Mesenchymal stem cell (in vitro differentiated cells and primary cell): ENCODE results near the gene ARID4B.
"Not testable (repeated sequence)": the region's sequence is repeated elsewhere in the genome, so short reads cannot be mapped to it uniquely, and the experiment has no call there.

ENCODE experiments used
- DNase-seq: peaks from one replicate; pipeline ENCODE4 v3.0.0-alpha.2; 2013
- H2AFZ ChIP-seq: one replicate; pipeline ENCODE4 v1.6.1; 2013; ENCODE audit warnings: low read depth, mild to moderate bottlenecking, control low read depth, inconsistent platforms, low read length, moderate library complexity
- H2AK5ac ChIP-seq: 2 replicates; pipeline ENCODE4 v1.6.1; 2013; ENCODE audit warnings: low read length, moderate library complexity, mild to moderate bottlenecking, inconsistent platforms; ENCODE audit not compliant: severe bottlenecking
- H2BK120ac ChIP-seq: one replicate; pipeline ENCODE4 v1.6.1; 2013; ENCODE audit warnings: low read depth, mild to moderate bottlenecking, inconsistent platforms, low read length, moderate library complexity
- H2BK12ac ChIP-seq, 2 experiments: one replicate each; pipeline ENCODE4 v1.6.1; 2013; ENCODE audit warnings: inconsistent platforms in 2 of 2, low read length in 2 of 2, mild to moderate bottlenecking in 2 of 2, moderate library complexity in 2 of 2, control low read depth in 1 of 2
- H2BK15ac ChIP-seq: one replicate; pipeline ENCODE4 v1.6.1; 2013; ENCODE audit warnings: mild to moderate bottlenecking, low read depth, inconsistent platforms; ENCODE audit not compliant: poor library complexity, severe bottlenecking
- H2BK5ac ChIP-seq: 2 replicates; pipeline ENCODE4 v1.6.1; 2013; ENCODE audit warnings: low read depth, mild to moderate bottlenecking, low read length, control low read depth, inconsistent platforms; ENCODE audit not compliant: poor library complexity, severe bottlenecking
- H3K14ac ChIP-seq, 2 experiments: one replicate each; pipeline ENCODE4 v1.6.1; 2013; ENCODE audit warnings: inconsistent platforms in 2 of 2, low read length in 2 of 2, control low read depth in 1 of 2, mild to moderate bottlenecking in 1 of 2, moderate library complexity in 1 of 2
- H3K18ac ChIP-seq, 2 experiments: one replicate each; pipeline ENCODE4 v1.6.1; 2013; ENCODE audit warnings: inconsistent platforms in 2 of 2, low read length in 2 of 2, control low read depth in 1 of 2, low read depth in 1 of 2, mild to moderate bottlenecking in 1 of 2
- H3K23ac ChIP-seq, 2 experiments: one replicate each; pipeline ENCODE4 v1.6.1; 2013; ENCODE audit warnings: inconsistent platforms in 2 of 2, low read length in 2 of 2, mild to moderate bottlenecking in 2 of 2, moderate library complexity in 2 of 2, control low read depth in 1 of 2
- H3K27ac ChIP-seq: 2 replicates; pipeline ENCODE4 v1.5.1; 2013; ENCODE audit warnings: mild to moderate bottlenecking, moderate library complexity, low read length, control low read depth, inconsistent platforms; ENCODE audit not compliant: poor library complexity, severe bottlenecking
- H3K27me3 ChIP-seq, 2 experiments: 2 replicates each; pipeline versions ENCODE4 v1.6.1 to v1.7.0; 2013; ENCODE audit warnings: low read length in 2 of 2, mild to moderate bottlenecking in 2 of 2, moderate library complexity in 2 of 2, control low read depth in 1 of 2, inconsistent platforms in 1 of 2; ENCODE audit not compliant: control insufficient read depth in 1 of 2, insufficient read depth in 1 of 2
- H3K36me3 ChIP-seq, 2 experiments: 2 replicates each; pipeline versions ENCODE4 v1.6.1 to v1.7.0; 2013; ENCODE audit warnings: low read length in 2 of 2, control low read depth in 1 of 2, inconsistent platforms in 1 of 2, low read depth in 1 of 2, mild to moderate bottlenecking in 1 of 2; ENCODE audit not compliant: insufficient read depth in 2 of 2, control insufficient read depth in 1 of 2
- H3K4ac ChIP-seq, 2 experiments: one replicate each; pipeline ENCODE4 v1.6.1; 2013; ENCODE audit warnings: inconsistent platforms in 2 of 2, low read length in 2 of 2, mild to moderate bottlenecking in 2 of 2, moderate library complexity in 2 of 2, control low read depth in 1 of 2, low read depth in 1 of 2
- H3K4me1 ChIP-seq: 2 replicates; pipeline ENCODE4 v1.6.1; 2013; ENCODE audit warnings: low read depth, low read length, control low read depth; ENCODE audit not compliant: control insufficient read depth, insufficient read depth
- H3K4me2 ChIP-seq: 2 replicates; pipeline ENCODE4 v1.6.1; 2013; ENCODE audit warnings: low read length, mild to moderate bottlenecking, inconsistent platforms; ENCODE audit not compliant: poor library complexity, severe bottlenecking
- H3K4me3 ChIP-seq, 2 experiments: 2 replicates each; pipeline versions ENCODE4 v1.5.1 to v1.7.0; 2013; ENCODE audit warnings: low read length in 2 of 2, mild to moderate bottlenecking in 2 of 2, control low read depth in 1 of 2, low read depth in 1 of 2; ENCODE audit not compliant: insufficient read depth in 1 of 2
- H3K79me1 ChIP-seq: replicated peaks from 2 replicates; pipeline ENCODE4 v1.6.1; 2013; ENCODE audit warnings: mild to moderate bottlenecking, control low read depth, low read length, inconsistent platforms; ENCODE audit not compliant: poor library complexity, severe bottlenecking
- H3K9ac ChIP-seq: 2 replicates; pipeline ENCODE4 v1.7.0; 2013; ENCODE audit warnings: mild to moderate bottlenecking, low read length, moderate library complexity
- H3K9me3 ChIP-seq: 2 replicates; pipeline ENCODE4 v1.7.0; 2013; ENCODE audit warnings: mild to moderate bottlenecking, low read length; ENCODE audit not compliant: control insufficient read depth
- H4K8ac ChIP-seq: one replicate; pipeline ENCODE4 v1.6.1; 2013; ENCODE audit warnings: inconsistent platforms, mild to moderate bottlenecking, low read length, moderate library complexity
- H4K91ac ChIP-seq: one replicate; pipeline ENCODE4 v1.6.1; 2013; ENCODE audit warnings: mild to moderate bottlenecking, low read length, inconsistent platforms
- WGBS: methylation state at CpG from one replicate; pipeline ENCODE4 v1.1.7; 2013; ENCODE audit warnings: mixed read lengths; 5-methylcytosine and 5-hydroxymethylcytosine counted together

ARID4B gene

GRCh38 chr1:235367000-235367908 is 39.3 kb upstream of the ARID4B start, which contains the start of gene TBCE:
TSS of gene TBCE (plus strand) at chr1:235367427. CDS start at chr1:235380050, 12,623 bp downstream.
- peak within 1 kb of the TSS in 1 of 2 experiments; percentile 66 for H3K4ac ChIP-seq

GRCh38 chr1:235366286-235366685 is 38.3 kb upstream of the ARID4B start:
- Histone ChIP-seq H2BK120ac (no peak overlapping the region), H3K14ac (no peak overlapping the region), H3K27ac (no peak overlapping the region), H3K4ac (no peak overlapping the region), H3K9ac (peak overlapping the region; percentile 87), H4K8ac (peak overlapping the region; percentile 60), H2AFZ (no peak overlapping the region), H3K23ac (no peak overlapping the region), H3K79me1 (peaks cover 3% of the 10 kb centered on the region), H2BK5ac (no peak overlapping the region), H2BK12ac (peak overlapping the region in 1 of 2 experiments; percentile 23), H3K27me3 (no peaks in the 10 kb centered on the region), H3K4me1 (peaks cover 2% of the 10 kb centered on the region), H2AK5ac (no peak overlapping the region), H3K4me2 (no peak overlapping the region), H3K4me3 (no peak overlapping the region), H3K18ac (no peak overlapping the region), H3K9me3 (no peaks in the 10 kb centered on the region), H4K91ac (no peak overlapping the region), H3K36me3 (peaks cover 0 to 4% of the 10 kb centered on the region in 2 experiments), H2BK15ac (no peak overlapping the region)
- DNase-seq, result no peak
- WGBS, result 90% methylated on average over 5 of the region's 5 CpGs

More at GRCh38 chr1:235367000-235367908, 39.3 kb upstream of the ARID4B start, which contains the start of gene TBCE:
- Histone ChIP-seq H4K91ac (peak within 1 kb of the TSS; percentile 30), H3K4me2 (peak within 1 kb of the TSS; percentile 39), H3K9ac (peak within 1 kb of the TSS; percentile 87), H3K23ac (peak within 1 kb of the TSS in 1 of 2 experiments; percentile 63), H3K27ac (peak within 1 kb of the TSS; percentile 74), H2AK5ac (no peak within 1 kb of the TSS), H3K14ac (no peak within 1 kb of the TSS), H2BK15ac (peak within 1 kb of the TSS; percentile 26), H3K79me1 (peaks cover 6% of the 10 kb centered on the region), H2BK12ac (peak within 1 kb of the TSS in 1 of 2 experiments; percentile 23), H2BK5ac (peak within 1 kb of the TSS; percentile 31), H2AFZ (peak within 1 kb of the TSS; percentile 14), H3K4me1 (peaks cover 2% of the 10 kb centered on the region), H2BK120ac (peak within 1 kb of the TSS; percentile 6), H3K27me3 (no peaks in the 10 kb centered on the region), H3K36me3 (peaks cover 0 to 4% of the 10 kb centered on the region in 2 experiments), H3K9me3 (no peaks in the 10 kb centered on the region), H4K8ac (peak within 1 kb of the TSS; percentile 77), H3K18ac (peak within 1 kb of the TSS; percentile 26 to 84), H3K4me3 (peak within 1 kb of the TSS; percentile 69 to 85)
- peak; percentile 98 for DNase-seq
- WGBS, result 2% methylated on average over 37 of the region's 38 CpGs

- not testable (repeated sequence) for H2AFZ ChIP-seq, H3K27ac ChIP-seq, H3K4me2 ChIP-seq, H2BK5ac ChIP-seq, H3K4me3 ChIP-seq, H3K27me3 ChIP-seq, H4K8ac ChIP-seq, H3K79me1 ChIP-seq, H2BK15ac ChIP-seq, H3K14ac ChIP-seq, H3K4me1 ChIP-seq, H4K91ac ChIP-seq, H3K9me3 ChIP-seq, H3K23ac ChIP-seq, H3K36me3 ChIP-seq, H2BK120ac ChIP-seq, H2AK5ac ChIP-seq, H3K9ac ChIP-seq, H3K4ac ChIP-seq, H2BK12ac ChIP-seq, DNase-seq, H3K18ac ChIP-seq
- 92% methylated on average over 8 of the region's 9 CpGs for WGBS
Measured at GRCh38 chr1:235364189-235364588, 36.2 kb upstream of the ARID4B start.

- no peaks in the 10 kb centered on the region for H3K27me3 ChIP-seq
- no peak overlapping the region for H3K14ac ChIP-seq
- no peak overlapping the region for H3K27ac ChIP-seq
- no peak overlapping the region for H3K4me2 ChIP-seq
- no peaks in the 10 kb centered on the region for H3K4me1 ChIP-seq
- H3K23ac ChIP-seq, result no peak overlapping the region
- no peak overlapping the region for H2BK12ac ChIP-seq
- H4K8ac ChIP-seq, result no peak overlapping the region
- no peaks in the 10 kb centered on the region for H3K79me1 ChIP-seq
- no peak overlapping the region for H3K18ac ChIP-seq
- H3K4ac ChIP-seq, result no peak overlapping the region
- H2AK5ac ChIP-seq, result no peak overlapping the region
- no peaks in the 10 kb centered on the region for H3K9me3 ChIP-seq
- no peak overlapping the region for H3K9ac ChIP-seq
- H2BK120ac ChIP-seq, result no peak overlapping the region
- no peaks in the 10 kb centered on the region for H3K36me3 ChIP-seq
- H3K4me3 ChIP-seq, result no peak overlapping the region
- no peak overlapping the region for H2BK15ac ChIP-seq
- DNase-seq, result no peak
- H2BK5ac ChIP-seq, result no peak overlapping the region
- H4K91ac ChIP-seq, result no peak overlapping the region
- no peak overlapping the region for H2AFZ ChIP-seq
- WGBS, result 98% methylated on average over 3 of the region's 3 CpGs
Measured at GRCh38 chr1:235358899-235359298, 30.9 kb upstream of the ARID4B start.
